ENCODE data around the gene ACOXL.
A peak's percentile ranks its signal among the peaks of the same experiment; 100 is the strongest.

Gene ACOXL

GRCh38 chr2:110768591-110768990 is 36.2 kb downstream of the ACOXL start:
- Histone ChIP-seq H3K9ac (ENCODE audit: low read length) (no peak overlapping the region), H3K4me1 (ENCODE audit: control insufficient read depth, insufficient read depth, low read length) (peaks cover 21% of the 10 kb centered on the region), H3K27me3 (replicated peaks; ENCODE audit: control insufficient read depth, insufficient read depth, low read length) (peaks cover 46% of the 10 kb centered on the region), H3K9me3 (ENCODE audit: control insufficient read depth, low read length) (peaks cover 8% of the 10 kb centered on the region), H3K36me3 (ENCODE audit: control insufficient read depth, insufficient read depth, low read length, severe bottlenecking) (no peaks in the 10 kb centered on the region), H3K4me3 (ENCODE audit: low read length) (no peak overlapping the region)
- no peak for DNase-seq (ENCODE audit: low read depth)

GRCh38 chr2:110770404-110770958 is 38.1 kb downstream of the ACOXL start:
- peaks cover 8% of the 10 kb centered on the region for H3K9me3 ChIP-seq (ENCODE audit: control insufficient read depth, low read length)
- H3K36me3 ChIP-seq (ENCODE audit: control insufficient read depth, insufficient read depth, low read length, severe bottlenecking) = no peaks in the 10 kb centered on the region
- peak; percentile 0 for DNase-seq (ENCODE audit: low read depth)
- peaks cover 34% of the 10 kb centered on the region for H3K4me1 ChIP-seq (ENCODE audit: control insufficient read depth, insufficient read depth, low read length)
- H3K9ac ChIP-seq (ENCODE audit: low read length) = no peak overlapping the region
- peaks cover 46% of the 10 kb centered on the region for H3K27me3 ChIP-seq (replicated peaks; ENCODE audit: control insufficient read depth, insufficient read depth, low read length)
- H3K4me3 ChIP-seq (ENCODE audit: low read length) = peak overlapping the region; percentile 63

GRCh38 chr2:110770959-110771431 is 38.6 kb downstream of the ACOXL start:
- H3K36me3 ChIP-seq (ENCODE audit: control insufficient read depth, insufficient read depth, low read length, severe bottlenecking) = no peaks in the 10 kb centered on the region
- H3K9ac ChIP-seq (ENCODE audit: low read length) = no peak overlapping the region
- DNase-seq (ENCODE audit: low read depth) = peak; percentile 58
- peaks cover 45% of the 10 kb centered on the region for H3K27me3 ChIP-seq (replicated peaks; ENCODE audit: control insufficient read depth, insufficient read depth, low read length)
- H3K9me3 ChIP-seq (ENCODE audit: control insufficient read depth, low read length) = peaks cover 5% of the 10 kb centered on the region
- H3K4me1 ChIP-seq (ENCODE audit: control insufficient read depth, insufficient read depth, low read length) = peaks cover 34% of the 10 kb centered on the region
- peak overlapping the region; percentile 63 for H3K4me3 ChIP-seq (ENCODE audit: low read length)

GRCh38 chr2:110771547-110772382 is 39.4 kb downstream of the ACOXL start:
- Histone ChIP-seq H3K9ac (ENCODE audit: low read length) (no peak overlapping the region), H3K9me3 (ENCODE audit: control insufficient read depth, low read length) (no peaks in the 10 kb centered on the region), H3K4me1 (ENCODE audit: control insufficient read depth, insufficient read depth, low read length) (peaks cover 37% of the 10 kb centered on the region), H3K4me3 (ENCODE audit: low read length) (peak overlapping the region; percentile 63), H3K27me3 (replicated peaks; ENCODE audit: control insufficient read depth, insufficient read depth, low read length) (peaks cover 45% of the 10 kb centered on the region), H3K36me3 (ENCODE audit: control insufficient read depth, insufficient read depth, low read length, severe bottlenecking) (no peaks in the 10 kb centered on the region)
- DNase-seq (ENCODE audit: low read depth) = no peak

- Histone ChIP-seq H3K9me3 (ENCODE audit: control insufficient read depth, low read length) (no peaks in the 10 kb centered on the region), H3K4me1 (ENCODE audit: control insufficient read depth, insufficient read depth, low read length) (peaks cover 41% of the 10 kb centered on the region), H3K9ac (ENCODE audit: low read length) (no peak overlapping the region), H3K36me3 (ENCODE audit: control insufficient read depth, insufficient read depth, low read length, severe bottlenecking) (no peaks in the 10 kb centered on the region), H3K4me3 (ENCODE audit: low read length) (no peak overlapping the region), H3K27me3 (replicated peaks; ENCODE audit: control insufficient read depth, insufficient read depth, low read length) (peaks cover 42% of the 10 kb centered on the region)
- DNase-seq (ENCODE audit: low read depth) = no peak
Measured at GRCh38 chr2:110772383-110772755, 40.0 kb downstream of the ACOXL start.

GRCh38 chr2:110773401-110773921 is 41.1 kb downstream of the ACOXL start:
- no peak overlapping the region for H3K4me3 ChIP-seq (ENCODE audit: low read length)
- peaks cover 38% of the 10 kb centered on the region for H3K27me3 ChIP-seq (replicated peaks; ENCODE audit: control insufficient read depth, insufficient read depth, low read length)
- no peaks in the 10 kb centered on the region for H3K9me3 ChIP-seq (ENCODE audit: control insufficient read depth, low read length)
- DNase-seq (ENCODE audit: low read depth) = no peak
- no peak overlapping the region for H3K9ac ChIP-seq (ENCODE audit: low read length)
- peaks cover 47% of the 10 kb centered on the region for H3K4me1 ChIP-seq (ENCODE audit: control insufficient read depth, insufficient read depth, low read length)
- H3K36me3 ChIP-seq (ENCODE audit: control insufficient read depth, insufficient read depth, low read length, severe bottlenecking) = no peaks in the 10 kb centered on the region

GRCh38 chr2:110774701-110775100 is 42.3 kb downstream of the ACOXL start:
- no peak for DNase-seq (ENCODE audit: low read depth)
- H3K27me3 ChIP-seq (replicated peaks; ENCODE audit: control insufficient read depth, insufficient read depth, low read length) = peaks cover 36% of the 10 kb centered on the region
- peaks cover 47% of the 10 kb centered on the region for H3K4me1 ChIP-seq (ENCODE audit: control insufficient read depth, insufficient read depth, low read length)
- no peak overlapping the region for H3K4me3 ChIP-seq (ENCODE audit: low read length)
- no peaks in the 10 kb centered on the region for H3K9me3 ChIP-seq (ENCODE audit: control insufficient read depth, low read length)
- no peaks in the 10 kb centered on the region for H3K36me3 ChIP-seq (ENCODE audit: control insufficient read depth, insufficient read depth, low read length, severe bottlenecking)
- H3K9ac ChIP-seq (ENCODE audit: low read length) = no peak overlapping the region

- no peak overlapping the region for H3K9ac ChIP-seq (ENCODE audit: low read length)
- H3K27me3 ChIP-seq (replicated peaks; ENCODE audit: control insufficient read depth, insufficient read depth, low read length) = peaks cover 31% of the 10 kb centered on the region
- no peak for DNase-seq (ENCODE audit: low read depth)
- no peaks in the 10 kb centered on the region for H3K9me3 ChIP-seq (ENCODE audit: control insufficient read depth, low read length)
- H3K36me3 ChIP-seq (ENCODE audit: control insufficient read depth, insufficient read depth, low read length, severe bottlenecking) = no peaks in the 10 kb centered on the region
- H3K4me3 ChIP-seq (ENCODE audit: low read length) = no peak overlapping the region
- peaks cover 34% of the 10 kb centered on the region for H3K4me1 ChIP-seq (ENCODE audit: control insufficient read depth, insufficient read depth, low read length)
Measured at GRCh38 chr2:110777531-110778311, 45.3 kb downstream of the ACOXL start.

GRCh38 chr2:110780461-110780860 is 48.1 kb downstream of the ACOXL start:
- no peak for DNase-seq (ENCODE audit: low read depth)
- no peaks in the 10 kb centered on the region for H3K9me3 ChIP-seq (ENCODE audit: control insufficient read depth, low read length)
- no peak overlapping the region for H3K9ac ChIP-seq (ENCODE audit: low read length)
- no peaks in the 10 kb centered on the region for H3K36me3 ChIP-seq (ENCODE audit: control insufficient read depth, insufficient read depth, low read length, severe bottlenecking)
- H3K4me3 ChIP-seq (ENCODE audit: low read length) = no peak overlapping the region
- H3K27me3 ChIP-seq (replicated peaks; ENCODE audit: control insufficient read depth, insufficient read depth, low read length) = peaks cover 37% of the 10 kb centered on the region
- H3K4me1 ChIP-seq (ENCODE audit: control insufficient read depth, insufficient read depth, low read length) = peaks cover 12% of the 10 kb centered on the region

GRCh38 chr2:110783196-110783873 is 51.0 kb downstream of the ACOXL start:
- no peak overlapping the region for H3K9ac ChIP-seq (ENCODE audit: low read length)
- no peaks in the 10 kb centered on the region for H3K36me3 ChIP-seq (ENCODE audit: control insufficient read depth, insufficient read depth, low read length, severe bottlenecking)
- DNase-seq (ENCODE audit: low read depth) = no peak
- peaks cover 30% of the 10 kb centered on the region for H3K27me3 ChIP-seq (replicated peaks; ENCODE audit: control insufficient read depth, insufficient read depth, low read length)
- no peaks in the 10 kb centered on the region for H3K4me1 ChIP-seq (ENCODE audit: control insufficient read depth, insufficient read depth, low read length)
- H3K9me3 ChIP-seq (ENCODE audit: control insufficient read depth, low read length) = no peaks in the 10 kb centered on the region
- H3K4me3 ChIP-seq (ENCODE audit: low read length) = no peak overlapping the region

All from adipocyte (in vitro differentiated cells).